HG02610 (cell line): Measurements from ENCODE around the gene ADTRP.

Source experiments
- ATAC-seq: cut with Tn5 transposase; IDR thresholded peaks from one replicate; pipeline ENCODE4 v1.9.1; 2021; ENCODE audit warnings: mild to moderate bottlenecking, moderate library complexity; ENCODE audit not compliant: unreplicated experiment

Gene ADTRP

GRCh38 chr6:11804135-11804534 lies 25.5 kb upstream of the ADTRP start:
- no peak for ATAC-seq

- ATAC-seq, result no peak
Observed at GRCh38 chr6:11803591-11803971, 25.0 kb upstream of the ADTRP start.

- ATAC-seq, result no peak
Observed at GRCh38 chr6:11802886-11803590, 24.4 kb upstream of the ADTRP start.

GRCh38 chr6:11800531-11800930 lies 21.9 kb upstream of the ADTRP start:
- ATAC-seq, result peak; percentile 51

GRCh38 chr6:11798538-11798937 lies 19.9 kb upstream of the ADTRP start:
- ATAC-seq, result no peak

- no peak for ATAC-seq
Observed at GRCh38 chr6:11798096-11798495, 19.5 kb upstream of the ADTRP start.

- no peak for ATAC-seq
Observed at GRCh38 chr6:11796829-11797228, 18.2 kb upstream of the ADTRP start.

GRCh38 chr6:11795403-11795802 lies 16.8 kb upstream of the ADTRP start:
- no peak for ATAC-seq

GRCh38 chr6:11793277-11793676 lies 14.7 kb upstream of the ADTRP start:
- no peak for ATAC-seq

GRCh38 chr6:11791354-11792107 lies 12.9 kb upstream of the ADTRP start:
- no peak for ATAC-seq

GRCh38 chr6:11789744-11790143 lies 11.1 kb upstream of the ADTRP start:
- ATAC-seq, result no peak

- ATAC-seq, result no peak
Observed at GRCh38 chr6:11788043-11788442, 9.4 kb upstream of the ADTRP start.

GRCh38 chr6:11785774-11786579 lies 7.4 kb upstream of the ADTRP start:
- peak; percentile 96 for ATAC-seq

GRCh38 chr6:11785415-11785773 lies 6.8 kb upstream of the ADTRP start:
- ATAC-seq, result peak; percentile 60

GRCh38 chr6:11784341-11784740 lies 5.7 kb upstream of the ADTRP start:
- no peak for ATAC-seq

GRCh38 chr6:11783524-11784064 lies 5.0 kb upstream of the ADTRP start:
- ATAC-seq, result no peak

GRCh38 chr6:11782524-11782923 lies 3.9 kb upstream of the ADTRP start:
- no peak for ATAC-seq

GRCh38 chr6:11780097-11780428 lies 1.5 kb upstream of the ADTRP start:
- no peak for ATAC-seq

GRCh38 chr6:11779329-11780096 lies 910 bp upstream of the ADTRP start:
- ATAC-seq, result no peak

GRCh38 chr6:11778036-11778435 lies 567 bp downstream of the ADTRP start:
- ATAC-seq, result no peak
